HG03108 (cell line): ENCODE results near the gene ADIG.

Source experiments
- ATAC-seq: cut with Tn5 transposase; IDR thresholded peaks from one replicate; pipeline ENCODE4 v1.9.1; 2021; ENCODE audit warnings: moderate library complexity; ENCODE audit not compliant: unreplicated experiment

ADIG gene

DNA sequence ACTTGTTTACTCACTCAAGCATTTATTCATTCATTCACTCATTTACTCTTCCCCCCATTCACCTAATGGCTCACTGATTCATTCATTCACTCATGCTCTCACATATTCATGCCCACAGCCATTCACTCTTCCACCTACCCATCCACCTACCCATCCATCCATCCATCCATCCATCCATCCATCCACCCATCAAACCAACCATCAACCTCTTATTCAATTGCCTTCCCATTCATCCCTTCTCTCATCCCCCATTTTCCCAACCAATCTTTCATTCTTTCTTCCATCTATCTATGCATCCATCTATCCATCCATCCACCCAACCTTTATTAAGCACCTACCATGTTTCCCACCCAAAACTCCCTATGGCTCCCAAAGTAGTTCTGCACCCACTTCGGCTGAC, 19.1 kb downstream of the ADIG start:
- no peak for ATAC-seq

DNA sequence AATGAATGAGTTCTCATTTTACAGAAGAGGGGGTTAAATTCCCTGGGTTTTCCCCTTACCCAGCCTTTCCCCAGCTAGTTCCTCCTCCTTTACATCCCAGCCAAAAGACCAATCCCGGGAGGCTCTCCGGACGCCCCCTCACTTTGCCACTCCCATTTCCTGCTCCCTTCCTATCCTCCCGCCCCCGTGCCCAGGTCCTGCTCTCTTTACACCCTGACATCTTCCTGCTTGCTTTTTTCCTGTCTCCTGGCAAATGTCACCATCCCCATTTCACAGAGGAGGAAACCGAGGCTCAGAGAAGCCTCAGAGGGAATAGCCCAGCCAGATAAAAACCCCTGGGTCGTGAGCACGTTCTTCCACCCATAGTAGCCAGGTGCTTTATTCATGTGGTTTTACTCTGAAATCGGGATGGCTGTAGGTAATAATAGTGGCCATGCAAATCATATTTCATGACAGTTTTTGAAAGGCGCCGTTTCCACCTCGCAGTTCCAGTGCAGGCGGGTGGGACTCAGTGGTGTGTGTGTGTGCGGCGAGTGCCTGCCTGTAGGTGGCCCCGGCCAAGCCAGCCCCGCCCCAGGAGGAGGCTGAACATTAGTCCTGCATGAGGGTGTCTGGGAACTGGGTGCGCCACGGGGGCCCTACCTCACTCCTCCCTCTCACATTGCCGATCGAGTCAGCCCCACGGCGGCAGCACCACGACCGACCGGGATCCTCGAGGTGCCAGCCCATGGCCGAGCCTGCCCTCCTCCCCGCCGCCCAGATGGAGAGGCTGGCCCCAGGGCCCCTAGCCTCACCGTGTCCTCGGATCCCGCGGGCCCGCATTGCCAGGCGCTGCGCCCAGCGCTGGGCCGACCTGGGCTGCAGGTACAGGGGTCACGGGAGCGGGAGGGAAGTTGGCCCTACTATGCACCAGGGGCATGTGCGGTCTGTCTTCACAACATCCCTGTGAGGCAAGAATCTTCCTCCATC, 20.5 kb downstream of the ADIG start, which contains the start of gene ARHGAP40:
ARHGAP40 (plus strand) TSS at position 594 of the 969 bp plus-strand sequence.
- no peak for ATAC-seq

DNA sequence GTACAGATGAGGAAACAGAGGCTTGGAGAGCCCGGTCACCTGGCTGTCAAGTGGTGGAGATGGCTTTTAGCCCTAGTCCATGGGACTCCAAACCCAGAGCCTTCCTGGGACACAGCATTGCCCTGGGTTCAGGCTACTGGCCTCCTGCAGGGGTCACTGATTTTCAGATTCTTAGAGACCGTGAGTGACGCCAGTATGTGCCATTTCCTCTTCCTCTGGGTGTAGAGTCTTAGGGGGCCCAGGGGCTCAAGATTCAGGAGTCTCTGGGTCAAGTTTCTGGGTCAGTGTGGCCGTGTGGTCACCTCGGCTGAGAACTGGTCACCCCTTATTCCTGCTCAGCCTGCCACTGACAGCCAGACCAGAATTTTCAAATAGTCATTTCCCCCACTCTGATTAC, 21.2 kb downstream of the ADIG start:
- no peak for ATAC-seq

DNA sequence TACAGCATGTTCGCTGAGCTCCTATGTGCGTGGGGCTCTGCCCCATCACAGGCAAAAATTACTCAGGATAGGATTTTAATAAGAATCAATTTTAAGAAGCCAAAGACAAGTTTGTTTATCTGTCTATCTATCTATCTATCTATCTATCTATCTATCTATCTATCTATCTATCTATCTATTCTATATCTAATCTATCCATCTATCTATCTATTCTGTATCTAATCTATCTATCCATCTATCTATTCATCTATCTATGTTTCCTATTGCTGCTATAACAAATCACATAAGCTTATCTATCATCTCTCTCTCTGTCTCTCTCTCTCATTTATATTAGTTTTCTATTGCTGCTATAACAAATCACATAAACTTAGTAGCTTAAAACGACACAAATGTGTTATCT, 22.3 kb downstream of the ADIG start:
- ATAC-seq, result no peak

DNA sequence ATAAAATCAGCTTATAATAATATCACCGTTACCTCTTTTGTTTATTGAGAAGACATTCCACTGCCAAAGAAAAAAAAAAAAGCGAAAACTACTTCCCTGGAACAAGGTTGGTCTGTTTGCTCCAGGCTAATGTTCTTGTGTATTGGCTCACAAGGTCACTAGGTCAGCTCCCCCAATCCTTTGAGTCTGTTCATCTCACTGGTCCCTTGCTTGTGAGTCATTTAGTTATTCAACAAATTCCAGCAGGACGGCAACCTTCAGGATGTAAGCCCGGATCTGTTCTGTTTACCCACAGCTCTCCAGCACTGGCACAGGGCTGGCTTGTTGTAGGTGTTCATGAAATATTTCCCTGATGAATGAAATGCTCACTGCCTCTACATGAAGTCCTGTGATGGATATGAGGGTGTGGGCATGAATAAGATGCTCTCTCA, 23.9 kb downstream of the ADIG start:
- no peak for ATAC-seq

- no peak for ATAC-seq
Observed at GRCh38 chr20:38607351-38607750, 26.4 kb downstream of the ADIG start.

- ATAC-seq, result no peak
Observed at GRCh38 chr20:38608188-38608587, 27.2 kb downstream of the ADIG start.

DNA sequence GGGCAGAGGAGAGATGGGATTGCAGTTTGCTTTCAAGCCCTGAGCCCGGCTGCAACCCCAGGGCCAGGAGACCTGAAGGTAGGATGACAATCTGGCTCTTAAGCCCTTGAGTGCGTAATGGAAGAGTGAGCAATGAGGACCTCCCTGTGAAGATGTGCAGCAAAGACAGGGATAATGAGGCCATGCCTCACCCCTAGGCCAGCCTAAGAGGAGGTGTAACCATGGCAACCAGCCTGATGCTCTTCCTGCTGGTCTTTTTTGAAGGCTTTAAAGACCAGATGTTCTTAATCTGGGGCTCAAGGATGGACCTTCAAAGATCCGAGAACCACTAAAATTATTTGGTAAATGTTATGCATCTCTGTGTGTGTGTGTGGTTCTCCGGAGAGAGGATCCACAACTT, 28.8 kb downstream of the ADIG start:
- ATAC-seq, result no peak

DNA sequence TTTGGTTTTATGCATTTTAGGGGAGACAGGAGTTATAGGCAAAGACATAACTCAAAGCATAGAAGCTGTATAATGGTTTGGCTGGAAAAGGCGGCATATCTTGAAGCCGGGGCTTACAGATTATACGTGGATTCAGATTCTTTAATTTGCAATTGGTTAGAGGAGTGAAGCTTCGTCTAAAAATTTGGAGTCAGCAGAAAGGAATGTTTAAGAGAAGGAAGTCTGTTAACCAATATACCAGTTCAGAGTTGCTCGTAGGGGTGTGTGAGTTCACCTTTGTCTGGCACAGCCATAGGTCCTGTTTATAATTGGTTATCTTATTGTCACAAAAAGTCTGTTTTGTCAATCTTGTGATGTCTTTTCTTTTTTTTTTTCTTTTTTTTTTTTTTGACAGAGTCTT, 29.5 kb downstream of the ADIG start:
- ATAC-seq, result no peak

GRCh38 chr20:38612751-38613515, 31.9 kb downstream of the ADIG start:
- ATAC-seq, result no peak

GRCh38 chr20:38615283-38615682, 34.3 kb downstream of the ADIG start:
- ATAC-seq, result no peak

- ATAC-seq, result no peak
Observed at GRCh38 chr20:38616457-38616856, 35.5 kb downstream of the ADIG start.

DNA sequence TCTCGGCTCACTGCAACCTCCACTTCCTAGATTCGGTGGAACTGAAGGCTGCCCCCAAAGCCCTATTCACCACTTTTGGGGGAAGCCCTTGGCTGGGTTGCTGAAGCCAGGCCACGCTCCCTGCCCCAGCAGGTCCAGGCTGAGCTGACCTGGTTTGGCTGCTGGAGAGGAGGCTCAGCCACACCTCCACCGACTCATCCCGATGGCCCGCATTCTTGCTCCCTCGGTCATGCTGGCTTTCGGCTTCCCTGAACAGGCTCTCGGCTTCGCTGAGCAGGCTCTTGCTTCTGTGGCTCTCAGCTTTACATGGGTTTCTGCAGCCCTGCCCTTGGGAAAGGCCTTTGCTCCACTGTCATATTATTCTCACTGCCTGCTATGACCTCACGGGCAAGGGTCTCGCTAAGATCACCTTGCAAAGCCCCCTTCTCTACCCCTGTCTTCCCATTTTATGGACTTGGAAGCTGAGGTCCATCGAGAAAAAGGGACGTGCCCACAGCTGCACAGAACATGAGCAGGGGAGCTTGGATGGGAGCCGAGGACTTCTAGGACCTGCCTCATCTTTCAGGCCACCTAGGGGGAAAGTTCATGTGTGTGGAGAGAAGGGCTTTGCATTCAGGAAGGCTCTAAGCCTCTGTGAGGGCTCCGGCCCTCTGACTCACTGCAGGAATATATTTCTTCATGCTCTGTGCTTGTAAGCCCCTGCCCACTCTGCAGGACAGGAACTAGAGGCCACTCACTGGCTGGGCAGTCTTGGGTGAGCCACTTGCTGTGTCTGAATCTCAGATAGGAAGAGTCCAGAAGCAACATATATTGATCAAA, 36.2 kb downstream of the ADIG start:
- no peak for ATAC-seq

GRCh38 chr20:38617830-38618196, 36.8 kb downstream of the ADIG start:
- no peak for ATAC-seq

- ATAC-seq, result no peak
Observed at GRCh38 chr20:38620441-38620840, 39.4 kb downstream of the ADIG start.

DNA sequence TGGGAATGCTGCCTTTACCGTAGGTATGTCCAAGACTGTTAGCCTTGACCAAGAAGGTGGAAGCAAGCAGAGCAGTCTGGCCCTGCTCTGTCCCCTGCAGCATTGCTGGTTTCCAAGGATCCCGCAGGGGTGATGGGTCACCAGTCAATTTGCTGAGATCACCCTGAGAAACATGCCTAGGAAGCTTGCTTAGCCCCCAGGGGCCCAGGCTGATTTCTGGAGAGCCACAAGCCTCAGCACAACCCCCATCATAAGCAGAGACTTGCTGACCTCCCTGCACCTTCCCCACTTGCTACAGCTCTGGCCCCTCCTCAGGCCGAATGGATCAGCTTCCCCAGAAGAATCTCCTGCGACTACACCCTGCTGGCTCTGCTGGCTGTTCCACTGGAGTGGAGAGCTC, 42.1 kb downstream of the ADIG start:
- ATAC-seq, result no peak

DNA sequence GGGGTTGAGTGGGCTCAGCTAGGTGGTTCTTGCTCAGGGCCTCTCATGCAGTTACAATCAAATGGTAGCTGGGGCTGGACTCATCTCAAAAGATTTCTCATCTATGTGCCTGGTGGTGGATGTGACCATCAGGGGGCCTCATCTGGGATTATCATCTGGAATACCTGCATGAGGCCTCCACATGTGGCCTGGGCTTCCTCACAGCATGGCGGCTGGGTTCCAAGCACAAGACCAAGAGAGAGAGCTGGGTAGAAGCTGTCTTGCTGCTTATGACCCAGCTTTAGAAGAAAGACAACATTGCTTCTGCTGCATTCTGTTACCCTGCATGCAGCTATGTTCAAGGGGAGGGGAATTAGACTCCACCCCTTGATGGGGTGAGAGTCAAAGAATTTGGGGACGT, 43.1 kb downstream of the ADIG start:
- ATAC-seq, result no peak

- ATAC-seq, result no peak
Observed at GRCh38 chr20:38625896-38626295, 44.9 kb downstream of the ADIG start.

DNA sequence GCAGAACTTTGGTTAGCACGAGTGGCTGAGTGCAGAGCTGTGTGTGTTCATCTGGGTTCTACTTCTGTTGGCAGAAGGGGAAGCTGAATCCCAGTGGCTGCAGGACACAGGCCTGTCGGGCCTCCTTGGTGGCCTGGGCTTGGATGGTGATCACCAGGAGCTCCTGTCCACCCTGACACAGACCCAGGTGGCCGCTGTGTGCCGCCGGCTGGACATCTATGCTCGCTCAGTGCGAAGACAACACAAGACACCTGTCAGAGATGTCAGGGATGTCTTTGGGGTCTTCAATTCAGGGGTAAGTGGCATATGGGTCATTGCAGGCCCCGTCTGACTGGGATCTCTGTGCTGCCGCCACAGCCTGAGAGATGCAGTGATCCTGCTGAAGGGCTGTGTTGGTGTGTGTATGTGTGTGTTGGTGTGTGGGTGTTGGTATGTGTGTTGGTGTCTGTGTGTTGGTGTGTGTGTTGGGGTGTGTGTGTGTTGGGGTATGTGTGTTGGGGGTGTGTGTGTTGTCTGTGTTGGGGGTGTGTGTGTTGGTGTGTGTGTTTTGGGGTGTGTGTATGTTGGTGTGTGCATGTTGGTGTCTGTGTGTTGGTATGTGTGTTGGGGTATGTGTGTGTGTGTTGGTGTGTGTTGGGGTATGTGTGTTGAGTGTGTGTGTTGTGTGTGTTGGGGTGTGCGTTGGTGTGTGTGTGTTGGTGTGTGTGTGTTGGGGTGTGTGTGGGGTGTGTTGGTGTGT, 46.1 kb downstream of the ADIG start:
- no peak for ATAC-seq
